ENCODE measurements around the gene KCNV2.
A peak's percentile ranks its signal among the peaks of the same experiment; 100 is the strongest.

Gene KCNV2

DNA sequence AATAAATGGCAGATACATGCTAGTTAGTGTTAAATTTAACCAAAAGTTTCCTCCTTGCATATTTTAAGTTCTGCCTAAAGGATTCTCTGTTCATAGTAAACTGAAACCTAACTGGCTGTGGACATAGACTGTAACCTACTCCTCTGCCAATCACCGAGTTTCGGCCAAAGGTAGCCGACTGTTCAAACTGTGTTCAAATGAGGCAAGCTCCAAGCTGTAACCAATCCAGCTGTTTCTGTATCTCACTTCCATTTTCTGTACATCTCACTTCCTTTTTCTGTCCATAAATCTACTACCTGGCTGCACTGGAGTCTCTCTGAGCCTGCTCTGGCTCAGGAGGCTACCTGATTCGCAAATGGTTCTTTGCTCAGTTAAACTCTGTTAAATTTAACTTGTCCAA is 44.1 kb downstream of the KCNV2 start:
- no peak for DNase-seq

DNA sequence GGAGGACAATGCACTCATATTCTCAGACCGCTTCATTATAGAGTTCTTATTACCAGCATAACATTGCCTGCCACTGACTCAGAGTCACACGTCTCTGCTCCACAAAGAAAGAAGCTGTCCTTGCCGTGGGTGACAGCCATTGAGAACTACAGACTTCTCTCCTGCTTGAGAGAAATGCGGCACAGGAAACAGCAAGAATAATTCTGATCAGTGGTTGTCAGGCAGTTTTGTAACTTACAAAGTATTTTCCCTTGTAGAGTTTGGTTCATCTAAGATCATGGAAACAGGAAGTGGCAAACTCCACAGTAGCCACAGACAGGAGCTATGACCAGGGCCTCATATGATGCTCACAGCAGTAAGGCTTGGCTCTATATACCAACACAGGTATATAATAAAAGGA is 47.0 kb downstream of the KCNV2 start:
- DNase-seq: peak; percentile 8

DNA sequence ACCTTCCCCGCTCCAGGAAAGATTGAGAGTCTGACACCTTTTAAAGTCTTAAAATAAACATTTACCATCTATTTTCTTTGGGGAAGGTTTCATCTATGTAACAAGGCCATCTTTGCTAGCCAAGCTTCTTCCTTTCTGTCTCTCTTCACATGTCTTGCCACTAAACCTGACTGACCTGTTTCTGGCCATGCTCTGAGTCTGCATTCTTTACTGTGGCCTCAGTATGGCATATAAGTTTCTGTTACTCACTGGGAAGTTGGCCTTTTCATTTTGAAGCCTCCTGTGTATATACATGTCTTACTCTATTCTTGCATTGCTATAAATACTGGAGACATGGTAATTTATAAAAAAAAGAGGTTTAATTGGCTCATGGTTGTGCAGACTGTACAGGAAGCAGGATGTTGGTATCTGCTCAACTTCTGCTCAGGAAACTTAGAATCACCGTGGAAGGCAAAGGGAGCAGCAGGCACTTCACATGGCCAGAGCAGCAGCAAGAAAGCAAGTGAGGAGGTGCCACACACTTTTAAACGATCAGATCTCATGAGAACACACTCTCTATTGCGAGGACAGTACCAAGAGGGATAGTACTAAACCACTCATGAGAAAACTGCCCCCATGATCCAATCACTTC is 48.1 kb downstream of the KCNV2 start:
- no peak for DNase-seq

DNA sequence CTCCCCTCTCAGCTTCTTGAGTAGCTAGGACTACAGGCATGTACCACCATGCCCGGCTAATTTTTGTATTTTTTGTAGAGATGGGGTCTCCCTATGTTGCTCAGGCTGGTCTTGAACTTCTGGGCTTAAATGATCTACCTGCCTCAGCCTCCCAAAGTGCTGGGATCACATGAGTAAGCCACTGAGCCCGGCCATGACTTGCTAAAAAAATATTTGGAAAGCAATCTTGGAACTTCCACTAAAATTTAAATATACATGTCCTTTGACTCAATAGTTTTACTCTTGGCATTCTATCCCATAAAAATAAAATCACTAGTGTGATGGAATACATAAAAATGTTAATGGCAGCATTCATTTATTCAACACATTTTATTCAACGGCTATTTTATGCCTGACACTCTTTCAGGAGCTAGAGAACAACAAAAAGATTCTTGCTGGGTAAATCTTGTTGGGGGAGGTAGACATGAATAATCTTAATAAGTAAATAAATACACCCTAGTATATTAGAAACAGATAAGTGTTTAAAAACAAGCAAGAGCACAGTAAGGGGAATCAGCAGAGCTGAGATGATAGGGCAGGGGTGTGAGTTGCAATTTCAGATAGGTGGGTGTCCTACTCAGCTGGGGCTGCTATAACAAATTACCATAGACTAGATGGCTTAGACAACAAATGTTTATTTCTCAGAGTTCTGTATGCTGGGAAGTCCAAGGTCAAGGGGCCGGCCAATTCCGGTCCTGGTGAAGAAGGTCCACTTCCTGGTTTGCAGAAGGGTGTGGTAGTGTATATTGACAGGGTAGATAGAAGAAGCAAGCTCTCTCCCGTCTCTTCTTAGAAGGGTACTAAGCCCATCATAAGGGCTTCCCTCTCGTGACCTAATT is 50.7 kb downstream of the KCNV2 start:
- no peak for DNase-seq

DNA sequence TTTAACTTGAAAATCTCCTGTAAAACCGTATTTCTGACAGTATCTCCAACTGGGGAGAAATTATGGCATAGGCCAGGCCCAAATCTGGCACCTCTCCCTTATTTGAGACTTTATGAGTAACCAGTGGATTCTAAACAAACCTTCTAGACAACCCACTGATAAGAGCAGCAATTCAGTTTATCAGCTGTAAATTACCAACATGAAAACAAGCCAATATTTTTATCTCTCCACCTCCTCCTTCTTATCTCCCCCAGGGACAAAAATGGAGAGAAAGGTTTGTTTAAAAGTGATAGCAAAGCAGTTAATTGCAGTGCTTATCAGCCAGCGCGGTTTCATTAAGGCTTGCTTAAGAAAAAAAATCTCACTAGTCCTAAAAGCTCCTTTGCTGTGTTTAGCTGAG is 53.8 kb downstream of the KCNV2 start:
- DNase-seq: no peak

DNA sequence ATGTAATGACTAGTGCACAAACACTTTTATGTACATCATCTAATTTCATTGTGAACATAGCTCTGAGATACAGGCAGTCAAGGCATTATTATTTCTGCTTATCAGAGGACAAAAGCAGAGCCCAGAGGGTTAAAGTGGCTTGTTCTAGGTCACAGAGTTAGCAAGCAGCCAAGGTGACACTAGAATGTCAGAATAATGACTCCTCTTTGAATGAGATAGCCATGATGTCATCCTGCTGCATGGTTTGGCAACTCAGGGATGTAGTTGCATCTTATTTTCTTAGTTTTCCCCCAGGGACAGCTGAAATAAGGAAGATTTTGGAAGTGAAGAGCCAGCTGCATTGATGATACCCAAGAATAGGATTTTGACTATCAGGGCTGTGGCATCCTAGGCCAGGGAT is 54.4 kb downstream of the KCNV2 start:
- DNase-seq: no peak

DNA sequence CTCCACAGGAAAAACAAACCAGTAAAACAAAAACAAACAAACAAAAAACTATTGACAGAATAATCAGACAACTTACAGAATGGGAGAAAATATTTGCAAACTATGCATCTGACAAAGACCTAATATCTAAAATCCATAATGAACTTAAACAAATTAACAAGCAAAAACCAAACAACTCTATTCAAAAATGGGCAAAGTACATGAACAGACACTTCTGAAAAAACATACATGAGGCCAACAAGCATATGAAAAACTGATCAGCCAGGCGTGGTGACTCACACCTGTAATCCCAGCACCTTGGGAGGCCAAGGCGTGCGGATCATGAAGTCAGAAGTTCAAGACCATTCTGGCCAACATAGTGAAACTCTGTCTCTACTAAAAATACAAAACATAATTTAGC is 60.1 kb downstream of the KCNV2 start:
- DNase-seq: no peak

DNA sequence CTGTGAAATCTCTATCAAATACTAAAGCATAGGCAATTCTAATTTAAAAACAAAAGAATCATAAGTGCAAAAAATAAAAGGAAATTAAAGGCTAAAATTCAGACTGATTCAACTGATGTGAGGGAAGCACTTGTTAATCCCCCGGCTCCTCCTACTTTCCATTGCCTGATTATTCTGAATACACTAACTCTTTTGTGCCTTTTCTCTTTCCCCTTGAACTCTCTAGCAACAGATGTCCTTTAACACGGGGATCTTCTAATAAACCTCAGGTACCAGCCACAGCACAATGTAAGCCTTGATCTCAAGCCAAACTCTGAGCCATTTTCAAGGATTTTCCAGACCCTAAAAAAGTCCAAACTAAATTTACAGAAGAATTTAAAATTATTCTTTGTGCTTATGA is 61.5 kb downstream of the KCNV2 start:
- no peak for DNase-seq
